PC-9 (cell line): Measurements from ENCODE around the gene TLE4. TPM values are rescaled to one million over a fixed set of nuclear protein-coding genes. Genes with fewer than 3 reads are reported as not detected.

Experiments
- BruUV-seq: library from RNA; stranded (reverse); fragments of 400-500 nt; replicated peaks from 2 replicates; lab custom pipeline; 2021; lab: Mats Ljungman, UMichigan
- CTCF ChIA-PET: fragments of 300-600 bp; sonication (Branson Sonifier 250); formaldehyde crosslinking; loops from one replicate; lab custom pipeline; 2022; ENCODE audit warnings: antibody characterized with exemption; lab: Charles Lee
- POLR2A ChIA-PET: fragments of 300-600 bp; sonication (Branson Sonifier 250); formaldehyde crosslinking; loops from one replicate; lab custom pipeline; 2022; ENCODE audit warnings: antibody characterized with exemption; ENCODE audit not compliant: unreplicated experiment; lab: Charles Lee
- DNase-seq, 2 experiments: peaks; one replicate each; pipeline versions ENCODE4 v3.0.0 to v3.0.0-alpha.2; 2015 to 2022; ENCODE audit warnings: mixed read lengths in 1 of 2
- H2AFZ ChIP-seq: fragments of 200-600 bp; sonication (generic); 2 replicates; pipeline ENCODE4 v1.8.1; 2017; ENCODE audit warnings: antibody characterized with exemption
- H3F3A ChIP-seq: fragments of 200-600 bp; sonication (generic); 2 replicates; pipeline ENCODE4 v1.8.1; 2017; ENCODE audit warnings: antibody characterized with exemption, mild to moderate bottlenecking, low read depth; ENCODE audit not compliant: insufficient read depth
- H3K27ac ChIP-seq: fragments of 200-600 bp; sonication (generic); 2 replicates; pipeline ENCODE4 v1.6.1; 2016; ENCODE audit warnings: mixed run types
- H3K27me3 ChIP-seq: fragments of 200-600 bp; sonication (generic); 2 replicates; pipeline ENCODE4 v1.6.1; 2016; ENCODE audit warnings: low read depth, mixed run types; ENCODE audit not compliant: insufficient read depth
- H3K36me3 ChIP-seq: fragments of 200-600 bp; sonication (generic); 2 replicates; pipeline ENCODE4 v1.6.1; 2016; ENCODE audit warnings: low read depth, mixed run types
- H3K4me1 ChIP-seq: fragments of 200-600 bp; sonication (generic); replicated peaks from 2 replicates; pipeline ENCODE4 v1.6.1; 2016; ENCODE audit warnings: mixed run types; ENCODE audit not compliant: insufficient read depth
- H3K4me2 ChIP-seq: fragments of 200-600 bp; sonication (generic); 2 replicates; pipeline ENCODE4 v1.6.1; 2017; ENCODE audit warnings: mixed run types
- H3K4me3 ChIP-seq: fragments of 200-600 bp; sonication (generic); 2 replicates; pipeline ENCODE4 v1.6.1; 2016; ENCODE audit warnings: mixed run types
- H3K79me2 ChIP-seq: fragments of 200-600 bp; sonication (generic); 2 replicates; pipeline ENCODE4 v1.6.1; 2017; ENCODE audit warnings: low read depth, mixed run types
- H3K9me2 ChIP-seq: fragments of 200-600 bp; sonication (generic); 2 replicates; pipeline ENCODE4 v1.8.1; 2017; ENCODE audit warnings: mild to moderate bottlenecking; ENCODE audit not compliant: insufficient read depth
- H3K9me3 ChIP-seq: fragments of 200-600 bp; sonication (generic); 2 replicates; pipeline ENCODE4 v1.8.1; 2016; ENCODE audit warnings: low read depth; ENCODE audit not compliant: insufficient read depth
- H4K20me1 ChIP-seq: fragments of 200-600 bp; sonication (generic); 2 replicates; pipeline ENCODE4 v1.8.1; 2017; ENCODE audit not compliant: insufficient read depth
- CTCF ChIP-seq: fragments of 200-600 bp; sonication (generic); conservative IDR thresholded peaks from 2 replicates; pipeline ENCODE4 v1.6.1; 2017; ENCODE audit warnings: mixed run types, antibody characterized with exemption, mild to moderate bottlenecking, moderate library complexity
- EZH2 ChIP-seq: fragments of 200-600 bp; sonication (generic); IDR thresholded peaks from 2 replicates; pipeline ENCODE4 v1.8.0; 2017; ENCODE audit warnings: antibody characterized with exemption, low read depth
- intact Hi-C: fragments of 100-400 bp; cut with micrococcal nuclease; formaldehyde crosslinking; loops from one replicate; pipeline ENCODE4 v1.10.0; 2022; ENCODE audit not compliant: unreplicated experiment
- total RNA-seq: library from RNA; stranded (reverse); gene quantifications from 2 replicates; pipeline ENCODE4 v1.2.3, GENCODE V29; 2021

The TLE4 gene
- total RNA-seq, 1 experiment from 2014 or later = not detected

GRCh38 chr9:79600466-79600865 lies 28.7 kb downstream of the TLE4 start:
- H3F3A ChIP-seq = no peaks in the 10 kb centered on the region
- H3K4me3 ChIP-seq = no peak overlapping the region
- H2AFZ ChIP-seq = no peak overlapping the region
- CTCF ChIA-PET = no interaction called here
- no peak overlapping the region for H3K27ac ChIP-seq
- no peak for DNase-seq
- no peaks in the 10 kb centered on the region for H3K27me3 ChIP-seq
- H3K79me2 ChIP-seq = no peaks in the 10 kb centered on the region
- H3K36me3 ChIP-seq = no peaks in the 10 kb centered on the region
- BruUV-seq = no TSS peak
- H3K9me3 ChIP-seq = no peaks in the 10 kb centered on the region
- TF ChIP-seq EZH2 = no peak
- TF ChIP-seq CTCF = no peak
- intact Hi-C loops = no loop called here
- no peak overlapping the region for H3K4me2 ChIP-seq
- H3K4me1 ChIP-seq = no peaks in the 10 kb centered on the region
- no peaks in the 10 kb centered on the region for H3K9me2 ChIP-seq
- no peaks in the 10 kb centered on the region for H4K20me1 ChIP-seq
- POLR2A ChIA-PET = no interaction called here

- intact Hi-C loops = no loop called here
- H3K9me2 ChIP-seq = no peaks in the 10 kb centered on the region
- ChIA-PET POLR2A (no interaction called here), CTCF (no interaction called here)
- no peaks in the 10 kb centered on the region for H3K4me1 ChIP-seq
- no peak overlapping the region for H2AFZ ChIP-seq
- no peak for TF ChIP-seq CTCF
- TF ChIP-seq EZH2 = no peak
- H3K27me3 ChIP-seq = no peaks in the 10 kb centered on the region
- H3K27ac ChIP-seq = no peak overlapping the region
- no peak for DNase-seq
- no peak overlapping the region for H3K4me2 ChIP-seq
- H4K20me1 ChIP-seq = no peaks in the 10 kb centered on the region
- no TSS peak for BruUV-seq
- H3K79me2 ChIP-seq = no peaks in the 10 kb centered on the region
- H3K36me3 ChIP-seq = no peaks in the 10 kb centered on the region
- no peaks in the 10 kb centered on the region for H3K9me3 ChIP-seq
- H3K4me3 ChIP-seq = no peak overlapping the region
- no peaks in the 10 kb centered on the region for H3F3A ChIP-seq
Measured at GRCh38 chr9:79603222-79603920, 31.6 kb downstream of the TLE4 start.

- no peaks in the 10 kb centered on the region for H3K79me2 ChIP-seq
- H3K27me3 ChIP-seq = no peaks in the 10 kb centered on the region
- no peaks in the 10 kb centered on the region for H3K4me1 ChIP-seq
- no peaks in the 10 kb centered on the region for H3K9me2 ChIP-seq
- no peaks in the 10 kb centered on the region for H3K36me3 ChIP-seq
- no peak overlapping the region for H3K4me3 ChIP-seq
- BruUV-seq = no TSS peak
- ChIA-PET POLR2A (no interaction called here), CTCF (no interaction called here)
- intact Hi-C loops = no loop called here
- no peaks in the 10 kb centered on the region for H3K9me3 ChIP-seq
- no peak overlapping the region for H2AFZ ChIP-seq
- H3F3A ChIP-seq = no peaks in the 10 kb centered on the region
- no peak for TF ChIP-seq CTCF
- no peak for TF ChIP-seq EZH2
- H3K4me2 ChIP-seq = no peak overlapping the region
- DNase-seq = no peak
- no peak overlapping the region for H3K27ac ChIP-seq
- H4K20me1 ChIP-seq = no peaks in the 10 kb centered on the region
Measured at GRCh38 chr9:79604149-79604548, 32.4 kb downstream of the TLE4 start.
